HG03025 (cell line): ENCODE data around the gene MPPED1.

Experiments
- ATAC-seq: cut with Tn5 transposase; IDR thresholded peaks from one replicate; pipeline ENCODE4 v1.9.1; 2021; ENCODE audit warnings: mild to moderate bottlenecking, moderate library complexity; ENCODE audit not compliant: unreplicated experiment, low FRiP score

MPPED1 gene

DNA sequence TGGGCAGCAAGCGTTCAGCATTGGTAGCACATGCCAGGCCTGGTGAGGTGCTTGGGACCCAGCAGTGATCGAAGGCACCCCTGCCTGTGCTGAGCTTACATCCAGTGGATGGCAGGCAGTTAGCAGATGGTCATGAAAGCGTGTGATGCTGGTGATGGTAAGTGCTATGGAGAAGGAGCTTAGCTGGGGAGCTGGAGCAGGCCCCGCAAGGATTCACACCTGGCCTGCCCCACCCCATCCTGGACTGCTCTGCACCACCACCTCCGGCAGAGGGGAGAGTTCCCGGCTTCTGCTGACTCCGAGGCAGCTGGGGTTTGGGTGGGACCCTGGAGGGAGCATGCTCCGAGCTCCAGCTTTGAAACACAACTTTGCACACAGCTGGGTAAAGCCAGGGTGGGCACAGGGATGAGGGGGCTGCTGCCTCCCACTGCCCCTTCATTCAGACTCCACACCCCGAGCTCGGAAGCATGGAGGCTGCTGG, 16.2 kb downstream of the MPPED1 start:
- ATAC-seq: no peak

DNA sequence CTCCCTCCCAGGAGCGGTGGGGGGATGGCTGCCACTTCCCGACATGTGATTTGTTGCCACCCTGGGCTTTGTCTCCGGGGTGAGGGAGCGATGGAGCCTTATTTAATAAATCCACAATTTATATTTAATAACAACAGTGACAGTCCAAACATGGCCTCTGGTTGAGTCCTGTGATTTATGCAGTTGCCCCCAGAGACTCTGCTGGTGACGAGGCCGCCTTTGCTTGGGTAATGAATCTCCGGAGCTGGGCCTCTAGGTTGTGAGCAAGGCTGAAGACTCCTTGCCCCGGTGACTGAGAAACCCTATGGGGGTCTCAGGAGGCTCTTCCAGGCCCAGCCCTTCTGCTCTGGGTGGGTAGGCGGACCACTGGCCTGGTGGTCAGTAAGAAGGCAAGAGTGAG, 16.7 kb downstream of the MPPED1 start:
- no peak for ATAC-seq

DNA sequence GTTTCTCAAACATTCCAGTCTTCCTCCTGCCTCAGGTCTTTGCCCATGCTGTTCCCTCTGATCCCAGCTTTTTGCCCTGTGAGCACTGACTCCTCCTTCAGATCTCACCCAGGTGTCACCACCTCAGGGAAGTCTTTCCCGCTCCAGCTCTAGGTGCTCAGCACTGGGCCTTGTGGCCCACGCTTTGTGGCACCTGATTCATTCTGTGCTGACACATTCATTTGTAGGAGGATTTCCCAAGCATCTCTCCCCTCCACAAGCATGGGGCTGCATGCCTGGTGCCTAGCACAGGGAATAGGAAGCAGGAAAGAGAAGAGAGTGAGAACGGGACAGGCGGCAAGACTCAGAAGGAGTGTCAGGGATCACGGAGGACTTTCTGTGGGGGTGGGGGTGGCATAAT, 17.6 kb downstream of the MPPED1 start:
- no peak for ATAC-seq

DNA sequence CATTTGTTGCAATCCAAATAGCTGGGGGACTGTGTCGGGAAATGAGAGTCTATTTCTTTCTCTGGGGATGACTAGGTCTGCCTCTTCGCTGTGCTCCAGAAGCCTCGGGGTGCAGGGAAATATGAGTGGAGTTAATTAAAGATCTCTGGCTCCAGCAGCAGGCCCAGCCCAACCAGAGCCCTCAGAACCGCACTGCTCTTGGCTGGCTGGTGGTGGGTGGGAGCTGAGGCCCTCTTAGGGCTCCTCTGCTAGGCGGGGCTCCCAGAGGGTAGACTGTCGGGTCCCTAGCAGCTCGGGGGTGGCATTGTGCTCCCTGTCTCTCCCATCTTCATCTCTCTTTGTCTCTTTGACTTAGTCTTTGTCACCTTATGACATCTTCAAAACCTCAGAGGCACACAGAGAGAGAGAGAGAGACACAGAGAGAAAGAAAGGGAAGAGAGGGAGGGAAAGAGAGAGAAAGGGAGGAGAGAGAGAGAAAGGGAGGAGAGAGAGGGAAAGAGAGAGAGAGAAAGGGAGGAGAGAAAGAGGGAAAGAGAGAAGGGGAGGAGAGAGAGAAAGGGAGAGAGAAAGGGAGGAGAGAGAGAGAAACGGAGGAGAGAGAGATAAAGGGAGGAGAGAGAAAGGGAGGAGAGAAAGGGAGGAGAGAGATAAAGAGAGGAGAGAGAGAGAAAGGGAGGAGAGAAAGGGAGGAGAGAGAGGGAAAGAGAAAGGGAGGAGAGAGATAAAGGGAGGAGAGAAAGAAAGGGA, 20.2 kb downstream of the MPPED1 start:
- no peak for ATAC-seq

DNA sequence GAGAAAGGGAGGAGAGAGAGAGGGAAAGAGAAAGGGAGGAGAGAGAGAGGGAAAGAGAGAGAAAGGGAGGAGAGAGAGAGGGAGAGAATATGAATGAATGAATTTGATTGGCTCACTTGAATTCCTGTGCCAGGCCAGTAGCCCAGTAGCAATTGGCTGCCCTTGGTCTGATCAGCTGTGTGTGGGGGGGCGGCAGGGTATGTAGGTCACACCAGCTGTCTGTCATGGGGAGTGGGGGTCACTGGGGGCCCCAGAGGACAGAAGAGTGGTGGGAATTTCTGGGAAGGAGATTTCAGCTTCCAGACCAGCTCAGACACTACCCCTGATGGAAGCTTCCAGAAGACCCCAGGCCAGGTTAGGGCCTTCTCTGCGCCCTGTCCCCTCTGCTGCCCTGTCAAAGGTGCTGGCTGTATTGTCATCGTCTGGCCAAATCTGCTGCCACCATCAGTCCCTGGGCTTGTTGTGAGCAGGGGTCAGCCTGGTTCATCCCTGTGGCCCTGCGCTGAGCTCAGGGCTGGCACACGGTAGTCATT, 21.1 kb downstream of the MPPED1 start:
- ATAC-seq: no peak

DNA sequence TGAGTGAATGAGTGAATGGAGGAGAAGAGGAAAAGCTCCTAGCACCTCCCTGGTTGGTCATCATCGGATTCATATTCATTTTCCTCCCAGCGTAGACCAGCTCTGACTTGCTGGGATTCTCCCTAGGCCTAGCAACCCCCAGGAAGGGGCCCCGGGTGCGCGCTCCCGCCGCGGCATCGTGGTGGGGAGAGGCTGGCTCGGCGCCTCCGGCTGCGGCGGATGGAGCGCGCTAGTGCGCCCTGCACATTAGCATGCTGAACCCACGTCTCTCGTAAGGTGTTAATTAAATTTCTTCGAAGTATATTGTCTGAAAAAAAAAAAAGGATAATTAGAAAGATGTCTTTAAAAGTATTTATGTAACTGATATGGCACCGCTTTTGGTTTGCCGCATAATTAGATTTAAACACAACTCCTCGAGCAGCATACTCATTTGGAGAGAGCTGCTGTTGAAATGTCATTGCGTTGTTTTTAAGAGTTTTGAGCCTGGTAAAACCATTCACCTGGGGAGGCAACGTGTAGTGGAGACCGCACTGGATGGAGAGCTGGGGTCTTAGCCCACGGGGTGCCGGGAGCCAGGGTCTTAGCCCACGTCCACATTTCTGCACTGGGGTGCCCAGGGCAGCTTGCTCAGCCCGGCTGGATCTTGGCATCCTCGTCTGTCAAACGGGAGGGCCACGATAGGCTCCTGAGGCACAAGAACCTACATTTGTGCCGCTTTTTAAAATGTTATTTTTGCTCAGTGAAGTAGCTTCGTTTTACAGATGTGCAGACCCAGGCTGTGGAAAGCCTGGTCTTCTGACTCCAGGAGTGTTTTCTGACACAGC, 21.8 kb downstream of the MPPED1 start:
- ATAC-seq: no peak

DNA sequence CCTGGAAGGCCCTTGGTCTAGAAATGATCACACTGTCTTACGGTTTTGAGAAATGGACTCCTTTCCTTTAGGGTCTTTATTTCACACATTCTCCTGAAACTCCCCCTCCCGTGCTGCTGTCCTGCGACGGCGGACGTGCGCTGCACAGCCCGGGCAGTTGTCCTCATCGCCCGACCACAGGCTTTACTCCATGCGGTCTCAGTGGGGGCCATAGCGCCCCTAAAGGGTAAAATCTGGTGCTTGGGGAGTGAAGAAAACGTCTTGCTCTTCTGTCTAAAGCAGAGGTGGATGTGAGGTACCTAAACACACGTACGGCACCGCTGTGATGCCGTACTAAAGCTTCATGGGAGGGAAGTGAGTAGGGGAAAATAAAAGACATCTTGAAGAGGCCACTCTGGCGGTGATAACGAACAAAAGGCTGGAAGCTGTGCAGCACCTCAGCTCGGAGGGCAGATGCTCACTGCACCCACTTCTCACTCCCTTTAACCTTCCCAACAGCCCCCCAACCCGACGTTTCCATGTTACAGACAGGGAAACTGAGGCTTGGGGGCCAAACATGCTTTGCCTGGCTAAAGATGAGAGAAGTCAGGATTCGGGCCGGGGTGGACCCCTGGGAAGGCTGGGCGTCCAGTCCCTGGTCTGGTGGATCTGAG, 22.6 kb downstream of the MPPED1 start:
- no peak for ATAC-seq

DNA sequence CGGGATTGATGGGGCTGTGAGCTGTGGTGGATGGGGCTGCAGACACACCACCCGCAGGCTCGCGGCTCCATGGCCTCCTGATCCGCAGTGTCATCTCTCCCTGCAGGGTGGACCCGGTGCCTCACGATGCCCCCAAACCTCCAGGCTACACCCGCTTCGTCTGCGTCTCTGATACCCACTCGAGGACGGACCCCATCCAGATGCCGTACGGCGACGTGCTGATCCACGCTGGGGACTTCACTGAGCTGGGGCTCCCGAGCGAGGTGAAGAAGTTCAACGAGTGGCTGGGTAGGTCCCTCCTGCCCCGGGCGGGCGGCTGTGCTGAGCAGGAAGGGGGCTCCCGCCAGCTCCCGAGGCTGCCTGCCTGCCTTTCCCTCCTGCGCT, 23.1 kb downstream of the MPPED1 start:
- ATAC-seq: no peak

DNA sequence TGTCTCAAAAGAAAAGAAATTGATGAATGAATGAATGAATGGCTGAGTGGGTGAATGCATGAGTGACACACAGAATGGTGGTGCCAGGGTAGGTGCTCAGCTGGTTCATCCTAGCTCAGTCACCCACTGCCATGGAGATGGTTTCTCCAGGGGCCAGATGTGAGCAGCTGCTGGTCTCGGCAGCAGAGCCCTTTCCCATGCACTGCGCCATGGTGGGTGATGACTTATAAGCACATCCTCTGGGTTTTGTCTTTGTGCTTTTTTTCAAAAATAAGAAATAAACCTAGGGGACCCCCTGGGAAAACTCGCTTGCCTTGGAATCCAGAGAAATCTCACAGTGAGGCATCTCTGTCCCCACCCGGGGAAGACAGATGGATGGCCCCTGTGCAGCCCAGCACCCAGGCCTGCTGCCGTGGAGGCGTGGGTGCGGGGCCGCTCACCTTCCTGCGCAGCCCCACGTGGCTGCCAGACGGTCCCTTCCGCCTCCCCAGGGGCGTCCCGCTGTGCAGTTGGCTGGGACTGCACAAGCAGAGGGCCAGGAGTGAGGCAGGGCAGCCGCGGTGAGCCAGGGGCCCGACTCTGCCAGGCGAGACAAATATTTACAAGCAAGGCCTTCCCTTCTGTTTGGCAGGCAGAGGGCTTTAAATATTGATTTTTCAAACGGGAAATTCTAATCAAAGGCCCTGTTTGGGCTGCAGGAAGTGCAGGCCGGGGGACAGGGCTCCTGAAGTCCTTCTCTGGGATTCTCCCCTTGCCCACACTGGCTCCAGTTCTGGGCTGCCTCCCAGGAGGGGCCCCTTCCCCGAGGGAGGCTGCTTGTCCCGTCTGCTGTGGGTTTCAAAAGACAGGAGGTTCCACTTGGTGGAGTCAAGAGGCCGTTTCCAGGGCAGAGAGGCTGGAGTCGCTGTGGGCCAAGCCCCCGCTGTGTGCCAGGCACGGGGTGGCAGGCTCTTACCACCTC, 24.3 kb downstream of the MPPED1 start:
- no peak for ATAC-seq

DNA sequence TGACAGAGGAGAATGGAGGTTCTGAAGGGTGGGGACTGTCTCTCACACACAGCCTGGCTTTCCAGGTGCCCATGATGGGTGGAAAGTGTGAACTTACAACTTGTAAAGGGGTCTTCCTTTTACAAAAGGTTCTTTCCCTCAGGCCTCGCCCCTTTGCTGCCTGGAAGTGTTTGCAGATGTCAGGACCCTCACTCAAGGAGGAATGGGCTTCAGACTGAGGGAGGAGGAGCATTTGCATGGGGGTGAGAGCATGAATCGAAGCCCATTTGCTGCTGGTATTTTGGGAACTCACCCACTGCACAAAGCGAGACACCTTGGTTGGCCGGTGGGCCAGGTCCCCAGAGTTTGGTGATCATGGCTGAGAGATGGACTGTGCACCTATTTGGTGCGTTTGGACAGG, 25.1 kb downstream of the MPPED1 start:
- ATAC-seq: no peak

DNA sequence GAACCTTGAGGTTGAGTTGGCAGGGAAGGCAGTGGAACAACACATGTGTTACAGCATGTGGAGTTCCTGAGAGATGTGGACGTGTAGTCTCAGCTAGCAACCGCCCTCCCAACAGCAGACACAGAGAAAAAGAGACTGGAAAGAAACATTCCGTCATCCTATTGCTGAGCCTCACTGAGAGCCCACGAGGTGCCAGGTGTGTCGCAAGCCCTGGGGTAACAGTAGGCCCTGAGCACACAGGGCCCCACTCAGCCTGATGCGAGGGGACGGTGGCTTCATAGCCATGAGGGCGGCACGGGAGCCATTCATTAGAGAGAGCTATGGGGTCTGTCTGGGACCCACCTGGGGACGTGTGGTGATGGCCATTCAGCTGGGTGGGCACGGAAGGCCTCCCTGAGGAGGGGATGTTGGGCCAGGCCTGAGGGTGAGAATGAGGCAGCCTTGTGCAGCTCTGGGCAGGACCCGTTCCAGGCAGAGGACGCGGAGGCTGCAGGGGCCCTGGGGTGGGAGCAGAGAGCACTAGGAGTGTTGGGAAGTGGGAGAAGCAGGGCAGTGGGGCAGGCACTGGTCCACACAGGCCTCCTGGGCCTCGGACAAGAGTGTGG, 26.2 kb downstream of the MPPED1 start:
- ATAC-seq: no peak

DNA sequence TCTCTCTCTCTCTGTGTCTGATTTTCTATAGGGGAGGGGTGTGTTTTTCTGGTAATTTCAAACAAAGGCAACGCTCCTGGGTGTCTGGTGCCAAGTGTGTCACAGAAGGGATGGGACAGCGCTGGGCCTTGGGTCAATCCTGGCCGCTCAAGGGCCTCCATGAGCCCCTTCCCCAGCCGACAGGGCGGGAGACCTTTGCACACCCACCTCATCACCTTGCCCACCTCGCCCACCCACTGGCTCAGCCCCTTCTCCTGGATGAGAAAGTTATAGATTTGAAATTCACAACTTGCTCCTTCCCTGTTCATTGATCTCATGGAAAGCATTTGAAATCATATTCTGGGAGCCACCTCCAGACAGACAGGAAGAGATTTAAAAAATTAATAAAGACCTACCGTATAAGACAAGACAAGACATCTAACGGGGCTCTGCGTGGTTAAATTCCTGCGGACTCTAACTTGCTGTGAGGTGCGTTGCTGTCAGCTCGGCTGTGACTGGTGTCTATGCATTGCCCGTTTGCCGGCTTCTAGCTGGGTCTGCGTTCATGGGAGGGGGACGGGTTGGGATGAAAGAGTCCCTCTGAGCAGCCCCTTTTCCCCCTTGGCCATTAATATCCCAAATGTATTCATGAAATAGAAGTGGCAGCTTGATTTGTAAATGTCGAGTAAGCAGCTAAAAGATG, 27.0 kb downstream of the MPPED1 start:
- ATAC-seq: no peak

DNA sequence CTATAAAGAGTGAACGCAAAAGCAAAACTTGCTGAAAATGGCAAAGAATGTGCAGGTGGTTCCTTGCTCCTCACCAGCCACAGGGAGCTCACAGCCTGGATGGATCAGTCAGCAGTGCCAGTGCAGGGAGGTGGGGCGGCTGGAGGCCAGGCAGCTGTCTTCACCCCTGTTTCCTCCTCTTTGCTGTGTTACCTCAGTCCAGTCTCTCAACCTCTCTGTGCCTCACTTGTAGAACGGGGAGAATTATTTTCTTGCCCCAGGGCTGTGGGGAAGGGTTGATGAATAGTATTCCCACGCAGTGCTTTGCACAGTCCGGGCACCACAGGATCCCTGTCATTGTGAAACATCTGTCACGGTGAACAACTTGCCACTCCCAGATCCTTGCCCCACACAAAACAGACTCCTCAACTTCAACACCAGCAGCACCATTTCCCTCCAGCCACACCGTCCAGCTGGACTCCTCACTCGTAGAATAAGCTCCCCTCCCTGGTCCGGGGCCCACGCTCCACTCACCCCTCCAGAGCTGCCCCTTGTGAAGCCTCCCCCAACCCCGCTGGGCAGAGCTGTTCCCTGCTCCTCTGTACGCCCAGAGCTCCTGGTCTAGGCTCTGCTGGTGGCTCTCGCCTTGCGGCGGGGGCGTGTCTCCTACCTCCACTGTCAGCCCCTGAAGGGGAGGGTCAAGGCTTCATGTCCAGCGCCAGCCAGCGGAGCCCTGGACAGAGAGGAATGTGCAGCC, 27.7 kb downstream of the MPPED1 start:
- no peak for ATAC-seq

DNA sequence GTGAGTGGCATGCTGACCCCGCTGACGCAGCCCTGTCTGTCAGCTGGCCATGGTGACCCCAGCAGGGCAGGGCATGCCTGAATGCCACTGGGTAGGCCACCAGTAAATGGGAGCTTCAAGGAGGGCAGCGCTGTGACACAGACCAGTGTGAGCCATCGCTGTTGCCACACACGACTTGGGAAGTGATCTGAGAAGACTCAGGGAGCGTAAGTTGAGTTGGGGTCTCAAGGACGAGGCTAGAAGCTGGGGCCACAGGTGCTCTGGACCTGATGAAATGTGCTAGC, 28.2 kb downstream of the MPPED1 start:
- no peak for ATAC-seq

DNA sequence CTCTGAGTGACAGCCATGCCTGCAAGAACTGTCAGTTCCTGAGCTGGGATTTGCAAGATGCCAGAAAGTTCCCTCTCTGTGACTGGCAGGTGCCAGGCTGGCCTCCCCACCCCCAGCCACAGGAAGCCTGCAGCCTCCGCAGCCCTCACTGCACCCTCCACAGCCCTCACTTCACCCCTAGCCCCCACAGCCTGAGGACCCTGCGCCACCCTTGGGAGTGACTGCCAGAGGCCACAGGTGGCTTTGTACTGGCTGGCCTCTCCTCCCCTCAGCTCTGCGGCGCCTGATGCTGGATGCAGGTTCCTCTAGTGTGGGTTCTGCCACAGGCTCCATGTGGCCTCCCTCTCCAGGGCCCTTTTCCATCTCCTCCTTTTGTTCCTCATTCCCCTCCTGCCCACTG, 28.7 kb downstream of the MPPED1 start:
- ATAC-seq: no peak

DNA sequence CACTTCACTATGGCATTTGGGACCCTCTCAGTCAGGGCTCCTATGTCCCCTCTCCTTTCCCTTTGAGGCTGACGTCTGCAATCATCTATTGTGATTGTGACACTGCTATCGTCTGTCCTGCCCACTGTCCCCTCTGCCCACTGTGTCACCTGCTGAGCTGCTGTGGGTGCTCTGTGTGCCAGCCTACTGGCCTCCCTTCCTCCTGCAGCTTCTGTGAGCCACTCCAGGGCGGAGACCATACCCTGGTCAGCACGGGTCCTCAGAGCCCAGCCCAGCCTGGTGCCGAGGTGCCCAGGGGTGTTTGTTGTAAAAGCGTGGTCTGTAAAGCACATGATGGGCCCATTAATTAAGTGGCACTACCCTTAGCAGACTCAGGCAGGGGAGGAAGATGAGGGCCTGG, 29.4 kb downstream of the MPPED1 start:
- ATAC-seq: no peak

DNA sequence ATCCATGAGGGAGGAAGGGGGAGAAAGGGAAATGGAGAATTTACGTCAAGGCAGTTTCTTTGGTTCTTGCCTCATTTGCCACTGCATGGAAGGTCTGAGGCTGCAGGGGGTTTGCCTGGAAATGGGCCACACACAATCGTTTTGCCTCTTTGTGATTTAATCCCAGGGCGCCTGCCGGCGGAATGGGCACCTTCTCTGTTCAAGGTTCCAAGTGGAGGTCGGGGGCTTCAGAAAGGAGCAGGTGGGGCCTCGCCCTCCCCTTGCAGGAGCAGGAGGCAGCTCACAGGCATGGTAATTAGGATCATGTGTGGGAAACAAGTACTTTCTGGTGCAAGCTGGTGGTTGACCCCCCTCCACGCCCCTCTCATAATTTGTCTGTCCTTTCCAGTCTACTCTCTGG, 29.9 kb downstream of the MPPED1 start:
- ATAC-seq: no peak

DNA sequence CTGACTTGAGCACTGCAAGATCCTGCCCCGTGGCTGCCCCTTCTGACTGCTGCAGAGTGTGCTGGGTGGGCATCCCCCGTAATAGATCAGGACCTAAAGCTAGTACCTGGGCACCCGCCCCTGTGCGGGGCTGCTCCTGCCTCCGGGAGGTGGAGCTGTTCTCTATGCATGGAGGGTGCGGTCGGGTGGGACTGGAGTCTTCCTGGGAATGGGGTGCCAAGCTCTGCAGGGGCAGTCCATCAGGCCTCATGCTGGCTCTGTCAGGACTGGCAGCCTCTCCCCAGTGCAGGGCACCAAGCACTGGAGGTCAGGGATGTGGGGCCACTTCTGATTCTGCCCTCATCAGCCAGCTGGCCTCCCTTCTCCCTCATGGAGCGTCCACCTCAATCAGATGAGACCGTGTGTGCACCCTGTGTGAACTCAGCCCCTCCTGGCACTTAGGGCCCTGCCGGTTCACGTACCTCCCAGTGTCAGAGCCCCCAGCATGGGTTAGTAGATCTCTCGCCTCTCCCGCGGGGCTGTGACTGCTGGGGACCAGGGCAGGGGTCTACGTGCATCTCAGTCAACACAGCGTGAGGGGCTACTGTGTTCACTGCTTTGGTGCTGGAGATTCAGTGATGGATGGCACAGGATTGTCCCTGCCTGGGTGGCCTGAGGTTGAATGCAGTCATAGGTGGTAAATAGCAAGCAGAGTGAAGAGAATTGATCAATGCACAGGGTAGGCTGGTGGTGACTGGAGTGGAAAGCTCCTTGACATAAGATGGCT, 30.8 kb downstream of the MPPED1 start:
- ATAC-seq: no peak
